HEK293 (cell line): Measurements from ENCODE around the gene LELP1.

Experiments
- CTCF ChIA-PET: fragments of 350-600 bp; formaldehyde crosslinking; extraction: SDS; loops from one replicate; lab custom pipeline; 2021; ENCODE audit warnings: antibody characterized with exemption; lab: Yijun Ruan, JAX
- POLR2A ChIA-PET: fragments of 300-600 bp; formaldehyde crosslinking; extraction: SDS; loops from one replicate; lab custom pipeline; 2020; ENCODE audit warnings: antibody characterized with exemption, inconsistent platforms; lab: Yijun Ruan, JAX
- H3K27ac ChIP-seq: fragments of 200-500 bp; sonication (Bioruptor generic); 2 replicates; pipeline ENCODE4 v1.5.1; 2014; ENCODE audit warnings: low read depth, low read length, control low read depth, inconsistent platforms; ENCODE audit errors: extremely low read depth
- H3K36me3 ChIP-seq, 2 experiments: fragments of 200-500 bp in 1 of 2; sonication (Bioruptor generic) in 1 of 2; 1 replicate in 1 of 2; 2 replicates in 1 of 2; pipeline ENCODE4 v1.5.1; 2014 to 2017; ENCODE audit warnings: inconsistent platforms in 2 of 2, low read length in 2 of 2; ENCODE audit not compliant: control insufficient read depth in 2 of 2, insufficient read depth in 1 of 2
- H3K4me1 ChIP-seq: fragments of 200-500 bp; sonication (Bioruptor generic); 2 replicates; pipeline ENCODE4 v1.5.1; 2014; ENCODE audit warnings: mild to moderate bottlenecking, low read length, inconsistent platforms; ENCODE audit not compliant: control insufficient read depth, insufficient read depth
- H3K4me3 ChIP-seq: 2 replicates; pipeline ENCODE4 v1.5.1; 2011; ENCODE audit warnings: low read depth, mild to moderate bottlenecking, control low read depth, low read length, moderate library complexity
- H3K9me3 ChIP-seq: fragments of 200-500 bp; sonication (Bioruptor generic); 2 replicates; pipeline ENCODE4 v1.5.1; 2014; ENCODE audit warnings: low read depth, low read length, inconsistent platforms; ENCODE audit not compliant: control insufficient read depth, insufficient read depth
- KLF8 ChIP-seq: fragments of 450-650 bp; formaldehyde crosslinking; IDR thresholded peaks from 2 replicates; pipeline ENCODE4 v1.5.1; 2016; ENCODE audit warnings: missing biosample characterization, missing genetic modification characterization
- ZBTB17 ChIP-seq: fragments of 450-650 bp; formaldehyde crosslinking; IDR thresholded peaks from 2 replicates; pipeline ENCODE4 v1.5.1; 2016; ENCODE audit warnings: missing biosample characterization, missing genetic modification characterization
- ZBTB8A ChIP-seq: fragments of 450-650 bp; formaldehyde crosslinking; IDR thresholded peaks from 2 replicates; pipeline ENCODE4 v1.5.1; 2016; ENCODE audit warnings: missing biosample characterization, missing genetic modification characterization
- ZFP37 ChIP-seq: fragments of 450-650 bp; formaldehyde crosslinking; IDR thresholded peaks from 2 replicates; pipeline ENCODE4 v1.5.1; 2016; ENCODE audit warnings: missing biosample characterization, missing genetic modification characterization
- ZNF140 ChIP-seq: fragments of 450-650 bp; formaldehyde crosslinking; IDR thresholded peaks from 2 replicates; pipeline ENCODE4 v1.5.1; 2016; ENCODE audit warnings: missing biosample characterization, missing genetic modification characterization
- ZNF157 ChIP-seq: fragments of 450-650 bp; formaldehyde crosslinking; IDR thresholded peaks from 2 replicates; pipeline ENCODE4 v1.5.1; 2016; ENCODE audit warnings: missing biosample characterization, missing genetic modification characterization
- ZNF175 ChIP-seq: fragments of 450-650 bp; formaldehyde crosslinking; IDR thresholded peaks from 2 replicates; pipeline ENCODE4 v1.5.1; 2016; ENCODE audit warnings: missing biosample characterization, missing genetic modification characterization
- ZNF202 ChIP-seq: fragments of 450-650 bp; formaldehyde crosslinking; IDR thresholded peaks from 2 replicates; pipeline ENCODE4 v1.5.1; 2016; ENCODE audit warnings: missing biosample characterization, missing genetic modification characterization, borderline replicate concordance
- ZNF221 ChIP-seq: fragments of 450-650 bp; formaldehyde crosslinking; IDR thresholded peaks from 2 replicates; pipeline ENCODE4 v1.5.1; 2017; ENCODE audit warnings: missing biosample characterization, missing genetic modification characterization, borderline replicate concordance
- ZNF274 ChIP-seq, 2 experiments: fragments of 200-500 bp in 1 of 2; fragments of 450-650 bp in 1 of 2; sonication (Bioruptor generic) in 1 of 2; formaldehyde crosslinking in 1 of 2; IDR thresholded peaks; 2 replicates each; pipeline versions ENCODE4 v1.5.1 to v1.6.1; 2014 to 2016; ENCODE audit warnings: borderline replicate concordance in 1 of 2, inconsistent platforms in 1 of 2, low read length in 1 of 2, missing biosample characterization in 1 of 2, missing genetic modification characterization in 1 of 2
- ZNF335 ChIP-seq: fragments of 450-650 bp; formaldehyde crosslinking; conservative IDR thresholded peaks from 2 replicates; pipeline ENCODE4 v1.5.1; 2016; ENCODE audit warnings: missing biosample characterization, missing genetic modification characterization
- ZNF394 ChIP-seq: fragments of 450-650 bp; formaldehyde crosslinking; IDR thresholded peaks from 2 replicates; pipeline ENCODE4 v1.5.1; 2016; ENCODE audit warnings: missing biosample characterization, missing genetic modification characterization, mild to moderate bottlenecking, moderate library complexity, borderline replicate concordance
- ZNF514 ChIP-seq: fragments of 450-650 bp; formaldehyde crosslinking; IDR thresholded peaks from 2 replicates; pipeline ENCODE4 v1.5.1; 2016; ENCODE audit warnings: missing biosample characterization, missing genetic modification characterization
- ZNF548 ChIP-seq: fragments of 450-650 bp; formaldehyde crosslinking; IDR thresholded peaks from 2 replicates; pipeline ENCODE4 v1.5.1; 2016; ENCODE audit warnings: missing biosample characterization, missing genetic modification characterization
- ZNF561 ChIP-seq: fragments of 450-650 bp; IDR thresholded peaks from 2 replicates; pipeline ENCODE4 v1.5.1; 2018; ENCODE audit warnings: missing biosample characterization, missing genetic modification characterization, borderline replicate concordance
- ZNF585B ChIP-seq: fragments of 450-650 bp; formaldehyde crosslinking; IDR thresholded peaks from 2 replicates; pipeline ENCODE4 v1.5.1; 2016; ENCODE audit warnings: missing biosample characterization, missing genetic modification characterization
- ZNF654 ChIP-seq: fragments of 450-650 bp; formaldehyde crosslinking; IDR thresholded peaks from 2 replicates; pipeline ENCODE4 v1.5.1; 2016; ENCODE audit warnings: low read depth, missing biosample characterization, missing genetic modification characterization
- ZNF707 ChIP-seq: fragments of 450-650 bp; formaldehyde crosslinking; IDR thresholded peaks from 2 replicates; pipeline ENCODE4 v1.5.1; 2016; ENCODE audit warnings: missing biosample characterization, missing genetic modification characterization
- ZNF768 ChIP-seq: fragments of 450-650 bp; formaldehyde crosslinking; IDR thresholded peaks from 2 replicates; pipeline ENCODE4 v1.5.1; 2018; ENCODE audit warnings: missing biosample characterization, mild to moderate bottlenecking, missing genetic modification characterization
- TF ChIP-seq, protein P1 (sequence below): fragments of 450-650 bp; formaldehyde crosslinking; IDR thresholded peaks from 2 replicates; pipeline ENCODE4 v1.5.1; 2016; ENCODE audit warnings: missing biosample characterization, missing genetic modification characterization
- TF ChIP-seq, protein P2 (sequence below): fragments of 450-650 bp; IDR thresholded peaks from 2 replicates; pipeline ENCODE4 v1.5.1; 2018; ENCODE audit warnings: missing biosample characterization, mild to moderate bottlenecking, missing genetic modification characterization
- TF ChIP-seq, protein P3 (sequence below): fragments of 450-650 bp; formaldehyde crosslinking; IDR thresholded peaks from 2 replicates; pipeline ENCODE4 v1.5.1; 2016; ENCODE audit warnings: missing biosample characterization, missing genetic modification characterization

The LELP1 gene

DNA sequence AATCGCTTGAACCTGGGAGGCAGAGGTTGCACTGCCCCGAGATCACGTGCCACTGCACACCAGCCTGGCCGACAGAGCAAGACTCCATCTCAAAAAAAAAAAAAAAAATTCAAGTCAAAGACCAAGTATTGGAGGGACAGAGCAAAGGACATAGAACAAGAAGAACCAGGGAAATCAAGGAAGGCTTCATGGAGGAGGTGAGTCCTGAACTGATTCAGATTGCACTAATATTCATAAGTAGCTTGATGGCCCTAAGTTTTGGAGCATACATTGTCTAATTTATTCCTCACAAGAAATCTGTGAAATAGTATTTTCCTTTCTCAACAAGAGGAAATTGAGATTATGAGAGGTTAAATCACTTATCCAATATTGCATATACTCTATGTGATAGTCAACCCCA lies 10.3 kb downstream of the LELP1 start (continued):
- TF ChIP-seq, protein P1, sequence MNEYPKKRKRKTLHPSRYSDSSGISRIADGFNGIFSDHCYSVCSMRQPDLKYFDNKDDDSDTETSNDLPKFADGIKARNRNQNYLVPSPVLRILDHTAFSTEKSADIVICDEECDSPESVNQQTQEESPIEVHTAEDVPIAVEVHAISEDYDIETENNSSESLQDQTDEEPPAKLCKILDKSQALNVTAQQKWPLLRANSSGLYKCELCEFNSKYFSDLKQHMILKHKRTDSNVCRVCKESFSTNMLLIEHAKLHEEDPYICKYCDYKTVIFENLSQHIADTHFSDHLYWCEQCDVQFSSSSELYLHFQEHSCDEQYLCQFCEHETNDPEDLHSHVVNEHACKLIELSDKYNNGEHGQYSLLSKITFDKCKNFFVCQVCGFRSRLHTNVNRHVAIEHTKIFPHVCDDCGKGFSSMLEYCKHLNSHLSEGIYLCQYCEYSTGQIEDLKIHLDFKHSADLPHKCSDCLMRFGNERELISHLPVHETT (tag by site-specific recombination): no peak
- TF ChIP-seq ZBTB17 (no peak), ZNF221 (no peak), ZNF548 (tag by site-specific recombination) (no peak), KLF8 (no peak), ZBTB8A (tag by site-specific recombination) (no peak)
- TF ChIP-seq, protein P2, sequence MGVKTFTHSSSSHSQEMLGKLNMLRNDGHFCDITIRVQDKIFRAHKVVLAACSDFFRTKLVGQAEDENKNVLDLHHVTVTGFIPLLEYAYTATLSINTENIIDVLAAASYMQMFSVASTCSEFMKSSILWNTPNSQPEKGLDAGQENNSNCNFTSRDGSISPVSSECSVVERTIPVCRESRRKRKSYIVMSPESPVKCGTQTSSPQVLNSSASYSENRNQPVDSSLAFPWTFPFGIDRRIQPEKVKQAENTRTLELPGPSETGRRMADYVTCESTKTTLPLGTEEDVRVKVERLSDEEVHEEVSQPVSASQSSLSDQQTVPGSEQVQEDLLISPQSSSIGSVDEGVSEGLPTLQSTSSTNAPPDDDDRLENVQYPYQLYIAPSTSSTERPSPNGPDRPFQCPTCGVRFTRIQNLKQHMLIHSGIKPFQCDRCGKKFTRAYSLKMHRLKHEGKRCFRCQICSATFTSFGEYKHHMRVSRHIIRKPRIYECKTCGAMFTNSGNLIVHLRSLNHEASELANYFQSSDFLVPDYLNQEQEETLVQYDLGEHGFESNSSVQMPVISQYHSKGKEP: no peak

DNA sequence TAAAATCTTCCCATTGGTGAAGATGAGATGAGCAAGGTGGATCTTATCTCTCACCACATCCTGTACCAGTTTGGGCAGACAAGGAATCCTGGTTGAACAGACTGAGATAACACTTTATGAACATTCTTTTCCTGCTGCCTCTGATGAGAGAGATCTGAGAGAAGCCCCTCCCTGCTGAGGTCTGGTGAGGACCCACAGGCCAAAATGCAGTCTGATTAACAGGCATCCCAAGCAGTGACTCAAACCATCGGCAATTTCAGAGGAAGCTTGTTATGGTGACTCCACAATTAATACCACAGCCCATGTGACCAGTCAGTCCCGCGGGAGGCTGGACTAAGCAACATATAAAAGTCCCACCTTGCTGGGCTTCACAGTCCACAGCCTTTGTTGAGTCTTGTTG lies 14.0 kb downstream of the LELP1 start, which contains the start of gene PRR9:
TSS of gene PRR9 (plus strand) at position 373 of the 400 bp plus-strand sequence. CDS start 561 bp downstream, outside the sequence.
- Histone ChIP-seq H3K4me1 (no peaks in the 10 kb centered on the region), H3K4me3 (no peak within 1 kb of the TSS), H3K36me3 (no peaks in the 10 kb centered on the region), H3K9me3 (no peaks in the 10 kb centered on the region), H3K27ac (no peak within 1 kb of the TSS)
- CTCF ChIA-PET: interaction anchor here (1.6 kb wide), 1 partner anchor 24 kb away, joined by 5 read pairs; no protein-coding TSS in a partner anchor
- TF ChIP-seq ZNF654 (tag by site-specific recombination) (no peak), ZFP37 (tag by site-specific recombination) (no peak), ZNF707 (tag by site-specific recombination) (no peak)
- POLR2A ChIA-PET: no interaction called here

DNA sequence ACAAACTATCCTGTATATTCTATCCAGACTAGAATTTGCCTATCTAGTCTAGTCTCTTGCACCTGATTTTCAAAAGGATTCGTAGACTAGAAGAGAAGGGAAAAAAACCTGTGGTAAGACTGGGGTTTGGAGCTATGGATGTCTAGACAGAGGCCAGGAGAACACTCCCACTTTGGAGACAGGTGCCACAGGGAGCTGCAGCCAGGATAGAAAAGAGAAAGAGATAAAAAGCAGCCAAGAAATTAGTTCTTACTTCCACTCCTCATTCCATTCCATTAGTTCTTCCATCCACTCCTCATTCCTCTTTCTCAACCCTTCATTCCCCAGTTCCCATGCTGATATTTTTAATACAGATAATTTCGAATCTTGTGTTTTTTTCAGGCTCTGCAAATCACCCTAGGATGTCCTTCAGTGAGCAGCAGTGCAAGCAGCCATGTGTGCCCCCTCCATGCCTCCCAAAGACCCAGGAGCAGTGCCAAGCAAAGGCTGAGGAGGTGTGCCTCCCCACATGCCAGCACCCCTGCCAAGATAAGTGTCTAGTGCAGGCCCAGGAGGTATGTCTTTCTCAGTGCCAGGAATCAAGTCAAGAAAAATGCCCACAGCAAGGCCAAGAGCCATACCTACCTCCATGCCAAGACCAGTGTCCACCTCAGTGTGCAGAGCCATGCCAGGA lies 14.7 kb downstream of the LELP1 start:
- CTCF ChIA-PET: interaction anchor here (1.6 kb wide), 1 partner anchor 25 kb away, joined by 5 read pairs; no protein-coding TSS in a partner anchor
- H3K4me3 ChIP-seq: no peak overlapping the region
- no peak for TF ChIP-seq ZNF274 (IDR thresholded peaks at IDR 0.05; ENCODE audit: low read length)
- no peak for TF ChIP-seq ZNF274 (tag by site-specific recombination; IDR thresholded peaks at IDR 0.05; ENCODE audit: borderline replicate concordance)
- no peak for TF ChIP-seq ZNF157 (tag by site-specific recombination)
- no peak for TF ChIP-seq ZNF561 (tag by site-specific recombination)
- TF ChIP-seq ZNF175: no peak
- TF ChIP-seq, protein P3, sequence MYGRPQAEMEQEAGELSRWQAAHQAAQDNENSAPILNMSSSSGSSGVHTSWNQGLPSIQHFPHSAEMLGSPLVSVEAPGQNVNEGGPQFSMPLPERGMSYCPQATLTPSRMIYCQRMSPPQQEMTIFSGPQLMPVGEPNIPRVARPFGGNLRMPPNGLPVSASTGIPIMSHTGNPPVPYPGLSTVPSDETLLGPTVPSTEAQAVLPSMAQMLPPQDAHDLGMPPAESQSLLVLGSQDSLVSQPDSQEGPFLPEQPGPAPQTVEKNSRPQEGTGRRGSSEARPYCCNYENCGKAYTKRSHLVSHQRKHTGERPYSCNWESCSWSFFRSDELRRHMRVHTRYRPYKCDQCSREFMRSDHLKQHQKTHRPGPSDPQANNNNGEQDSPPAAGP (tag by site-specific recombination): no peak
- TF ChIP-seq ZNF140 (tag by site-specific recombination): no peak
- TF ChIP-seq ZNF335: no peak
- TF ChIP-seq ZNF585B (tag by site-specific recombination): no peak
- TF ChIP-seq ZNF394 (tag by site-specific recombination): no peak
- TF ChIP-seq ZNF768 (tag by site-specific recombination): no peak
- no peak for TF ChIP-seq ZBTB17
- no peak for TF ChIP-seq ZNF514 (tag by site-specific recombination)
- TF ChIP-seq ZNF202 (tag by site-specific recombination): no peak
- TF ChIP-seq, all 188 proteins: peak for 0
- no peaks in the 10 kb centered on the region for H3K36me3 ChIP-seq
- H3K27ac ChIP-seq: no peak overlapping the region
- POLR2A ChIA-PET: no interaction called here
- no peaks in the 10 kb centered on the region for H3K9me3 ChIP-seq
- H3K4me1 ChIP-seq: no peaks in the 10 kb centered on the region
